HepG2 (cell line): Measurements from ENCODE around the gene IL3. TPM values are rescaled to one million over a fixed set of nuclear protein-coding genes. Genes with fewer than 3 reads are reported as not detected.
"Not testable (repeated sequence)": the region's sequence is repeated elsewhere in the genome, so short reads cannot be mapped to it uniquely, and the experiment has no call there.

Source experiments
- ATAC-seq: fragments of 200-7000 bp; cut with Tn5 transposase; 3 replicates; pipeline ENCODE4 v1.9.1; 2020; ENCODE audit warnings: mild to moderate bottlenecking, moderate library complexity
- BruUV-seq: library from RNA; stranded (reverse); fragments of 400-500 nt; replicated peaks from 2 replicates; lab custom pipeline; 2021; lab: Mats Ljungman, UMichigan
- CTCF ChIA-PET: fragments of 300-600 bp; formaldehyde crosslinking; extraction: SDS; loops from one replicate; lab custom pipeline; 2021; ENCODE audit warnings: low total read pairs, inconsistent platforms, low intra/inter-chr PET ratio; lab: Yijun Ruan, JAX
- POLR2A ChIA-PET: fragments of 350-600 bp; sonication (Branson Sonifier 250); formaldehyde crosslinking; loops from one replicate; lab custom pipeline; 2020; ENCODE audit warnings: antibody characterized with exemption, inconsistent platforms; lab: Yijun Ruan, JAX
- DNase-seq: peaks from one replicate; pipeline ENCODE4 v3.0.0-alpha.2; 2015; ENCODE audit warnings: low spot score
- FAIRE-seq: peaks from 3 replicates; lab custom pipeline; 2011; peaks lifted over from hg19 to GRCh38; lab: Jason Lieb, UNC
- H2AFZ ChIP-seq: one replicate; pipeline ENCODE4 v1.6.1; 2011; ENCODE audit warnings: low read length, inconsistent platforms
- H3K27ac ChIP-seq: fragments of 300-600 bp; 3 replicates; pipeline ENCODE4 v1.8.0; 2011; ENCODE audit warnings: mixed run types, mild to moderate bottlenecking, mixed read lengths, low read length, inconsistent platforms; ENCODE audit not compliant: insufficient read depth; ENCODE audit errors: extremely low read length
- H3K27me3 ChIP-seq, 2 experiments: fragments of 200-600 bp in 1 of 2; 2 replicates in 1 of 2; 3 replicates in 1 of 2; pipeline versions ENCODE4 v1.6.0 to v1.8.0; 2011; ENCODE audit warnings: low read length in 2 of 2, mild to moderate bottlenecking in 2 of 2, moderate library complexity in 2 of 2, inconsistent platforms in 1 of 2; ENCODE audit not compliant: insufficient read depth in 2 of 2, control insufficient read depth in 1 of 2
- H3K36me3 ChIP-seq, 2 experiments: fragments of 200-600 bp in 1 of 2; replicated peaks in 1 of 2; 2 replicates in 1 of 2; 3 replicates in 1 of 2; pipeline versions ENCODE4 v1.5.1 to v1.8.0; 2011; ENCODE audit warnings: low read length in 2 of 2, inconsistent platforms in 1 of 2; ENCODE audit not compliant: insufficient read depth in 2 of 2, control insufficient read depth in 1 of 2
- H3K4me1 ChIP-seq: 2 replicates; pipeline ENCODE4 v1.5.1; 2012; ENCODE audit warnings: low read length, inconsistent platforms; ENCODE audit not compliant: insufficient read depth
- H3K4me2 ChIP-seq: 2 replicates; pipeline ENCODE4 v1.6.0; 2011; ENCODE audit warnings: low read depth, low read length, inconsistent platforms
- H3K4me3 ChIP-seq, 3 experiments: fragments of 200-600 bp in 1 of 3; sonication (generic), shearing (Covaris generic) in 1 of 3; replicated peaks in 1 of 3; 2 replicates each; pipeline ENCODE4 v1.5.1; 2011 to 2016; ENCODE audit warnings: low read length in 3 of 3, inconsistent platforms in 2 of 3, low read depth in 2 of 3, mild to moderate bottlenecking in 2 of 3, control low read depth in 1 of 3, mixed read lengths in 1 of 3; ENCODE audit not compliant: insufficient read depth in 1 of 3
- H3K79me2 ChIP-seq: one replicate; pipeline ENCODE4 v1.6.1; 2011; ENCODE audit warnings: low read length, inconsistent platforms; ENCODE audit not compliant: insufficient read depth
- H3K9ac ChIP-seq: 2 replicates; pipeline ENCODE4 v1.6.0; 2011; ENCODE audit warnings: mild to moderate bottlenecking, low read depth, low read length, inconsistent platforms; ENCODE audit not compliant: insufficient read depth
- H3K9me3 ChIP-seq: 2 replicates; pipeline ENCODE4 v1.5.1; 2012; ENCODE audit warnings: mild to moderate bottlenecking, low read length
- H4K20me1 ChIP-seq: 2 replicates; pipeline ENCODE4 v1.6.0; 2011; ENCODE audit warnings: inconsistent platforms, mild to moderate bottlenecking, low read length, moderate library complexity; ENCODE audit not compliant: insufficient read depth
- BRCA1 ChIP-seq: sonication (generic); formaldehyde crosslinking; IDR thresholded peaks from 2 replicates; pipeline ENCODE4 v1.4.0; 2020; ENCODE audit warnings: missing genetic modification reagents
- CEBPG ChIP-seq: IDR thresholded peaks from 2 replicates; pipeline ENCODE4 v1.6.1; 2016
- FOXA1 ChIP-seq, 2 experiments: fragments of 450-650 bp in 1 of 2; sonication (generic) in 1 of 2; formaldehyde crosslinking in 1 of 2; IDR thresholded peaks; 2 replicates each; pipeline versions ENCODE4 v1.4.0 to v1.6.1; 2016 to 2020; ENCODE audit warnings: missing genetic modification reagents in 1 of 2
- FOXA3 ChIP-seq: IDR thresholded peaks from 2 replicates; pipeline ENCODE4 v1.6.1; 2016; ENCODE audit warnings: missing genetic modification reagents, missing compliant biosample characterization
- GATAD1 ChIP-seq: IDR thresholded peaks from 2 replicates; pipeline ENCODE4 v1.6.1; 2016; ENCODE audit warnings: missing genetic modification reagents, missing compliant biosample characterization
- HNRNPL ChIP-seq: fragments of 200-400 bp; formaldehyde crosslinking; IDR thresholded peaks from 2 replicates; pipeline ENCODE4 v1.6.1; 2017; ENCODE audit warnings: mild to moderate bottlenecking, low read depth, low read length
- PHF5A ChIP-seq: IDR thresholded peaks from one replicate; pipeline ENCODE4 v1.6.1; 2018; ENCODE audit warnings: low read depth, missing genetic modification reagents; ENCODE audit not compliant: unreplicated experiment
- POLR2AphosphoS5 ChIP-seq: IDR thresholded peaks from 2 replicates; pipeline ENCODE4 v1.6.1; 2012; ENCODE audit warnings: low read depth, low read length
- TBL1XR1 ChIP-seq: fragments of 150-350 bp; IDR thresholded peaks from 2 replicates; pipeline ENCODE4 v1.6.1; 2014; ENCODE audit warnings: borderline replicate concordance, low read length; ENCODE audit not compliant: partially characterized antibody
- ZBTB3 ChIP-seq: sonication (generic); formaldehyde crosslinking; IDR thresholded peaks from 2 replicates; pipeline ENCODE4 v1.4.0; 2020; ENCODE audit warnings: low read depth, mild to moderate bottlenecking, moderate library complexity, missing genetic modification reagents, borderline replicate concordance
- WGBS: methylation state at CpG from one replicate; pipeline ENCODE4 v1.1.6; 2017; ENCODE audit warnings: low lambda C conversion rate; 5-methylcytosine and 5-hydroxymethylcytosine counted together
- in situ Hi-C: cut with HindIII; loops from 2 replicates; pipeline ENCODE4 v1.10.0; 2017; ENCODE audit warnings: low pct_unique_long_range_greater_than_20kb; ENCODE audit not compliant: extremely low pct_ligation_motif_present
- intact Hi-C: fragments of 100-400 bp; cut with micrococcal nuclease; formaldehyde crosslinking; loops from one replicate; pipeline ENCODE4 v1.10.0; 2022; ENCODE audit not compliant: unreplicated experiment
- polyA plus RNA-seq, 8 experiments: library from polyadenylated mRNA; depleted of rRNA in 3 of 8; stranded (reverse) in 7 of 8; unstranded in 1 of 8; fragments of >200 nt; fragmentation: Illumina TruSeq in 4 of 8; extraction: Trizol in 4 of 8; gene quantifications; 2 replicates each; pipeline versions ENCODE4 v1.2.1 to v1.2.3, GENCODE V29; 2011 to 2016; ENCODE audit warnings: low read depth in 4 of 8, missing spikeins in 1 of 8, mixed read lengths in 1 of 8; ENCODE audit not compliant: insufficient read depth in 1 of 8
- total RNA-seq, 5 experiments: library from RNA; depleted of rRNA; stranded (reverse); fragments of >200 nt; fragmentation: Illumina TruSeq; extraction: Trizol; gene quantifications; 2 replicates each; pipeline ENCODE4 v1.2.3, GENCODE V29; 2016; ENCODE audit warnings: low read depth in 1 of 5
- TF ChIP-seq, protein P1 (sequence below): sonication (generic); formaldehyde crosslinking; IDR thresholded peaks from 2 replicates; pipeline ENCODE4 v1.8.0; 2022; ENCODE audit warnings: mild to moderate bottlenecking, missing genetic modification reagents
- TF ChIP-seq, protein P2 (sequence below): sonication (generic); formaldehyde crosslinking; conservative IDR thresholded peaks from 2 replicates; pipeline ENCODE4 v1.4.0; 2020; ENCODE audit warnings: missing genetic modification reagents

The IL3 gene
- total and polyA plus RNA-seq, 2 of the 13 experiments (the other 11 are each of a cell fraction or from before 2014, with no cell fraction given) = not detected

- POLR2A ChIA-PET, H3K79me2 ChIP-seq, H2AFZ ChIP-seq, DNase-seq, H3K36me3 ChIP-seq, H3K9me3 ChIP-seq, in situ Hi-C loops, FAIRE-seq, H3K4me3 ChIP-seq, H3K9ac ChIP-seq, H3K4me2 ChIP-seq, ATAC-seq, BruUV-seq, H3K27me3 ChIP-seq, CTCF ChIA-PET, intact Hi-C loops, H3K4me1 ChIP-seq, H4K20me1 ChIP-seq, H3K27ac ChIP-seq: not testable (repeated sequence)
- 74% methylated on average over 4 of the region's 4 CpGs for WGBS
These were observed 48.5 kb downstream of the IL3 start for GRCh38 chr5:132108957-132109356.

DNA sequence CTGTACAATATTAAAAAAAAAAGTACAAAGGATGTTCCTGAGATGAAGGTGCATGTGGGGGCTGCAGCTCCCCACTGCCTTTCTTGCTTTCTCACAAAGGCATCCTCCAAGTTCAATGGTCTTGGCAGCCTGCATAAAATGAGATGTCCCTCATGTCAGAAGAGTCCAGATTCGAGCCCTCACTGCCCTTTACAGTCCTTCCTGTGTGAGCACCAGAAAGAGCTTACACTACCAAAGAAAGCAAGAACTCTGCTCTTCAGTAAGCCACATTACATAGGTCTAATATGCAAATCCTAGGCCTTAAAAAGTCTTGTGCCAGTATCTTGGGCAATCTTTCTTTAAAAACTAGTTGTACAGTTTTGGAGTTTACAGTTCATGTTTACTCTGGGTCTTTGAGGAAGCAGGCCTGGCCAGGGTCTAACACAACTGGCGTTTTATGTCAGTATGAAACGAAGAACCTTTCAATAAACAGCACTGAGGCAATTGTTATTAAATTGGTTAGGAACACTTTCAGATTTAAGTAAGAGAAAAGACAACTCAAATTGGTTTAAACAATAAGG lies 49.1 kb downstream of the IL3 start:
- POLR2A ChIA-PET = no interaction called here

More for the DNA sequence above, 49.1 kb downstream of the IL3 start:
- no TSS peak for BruUV-seq
- Histone ChIP-seq H3K4me3 (no peak overlapping the region), H2AFZ (no peak overlapping the region), H3K27ac (no peak overlapping the region), H3K9me3 (no peaks in the 10 kb centered on the region), H3K27me3 (no peaks in the 10 kb centered on the region), H3K9ac (no peak overlapping the region), H3K79me2 (no peaks in the 10 kb centered on the region), H3K36me3 (no peaks in the 10 kb centered on the region), H3K4me2 (peak overlapping the region; percentile 11; the same call in 1 of the 2 replicates), H4K20me1 (no peaks in the 10 kb centered on the region), H3K4me1 (peaks cover 7% of the 10 kb centered on the region)
- TF ChIP-seq POLR2AphosphoS5 (no peak), HNRNPL (no peak), PHF5A (CRISPR knock-in tag) (no peak), FOXA3 (CRISPR knock-in tag) (peak; percentile 54; the same call in 1 of the 2 replicates), CEBPG (CRISPR knock-in tag) (peak; percentile 18; the same call in 1 of the 2 replicates), TBL1XR1 (no peak), BRCA1 (CRISPR knock-in tag) (no peak), GATAD1 (CRISPR knock-in tag) (no peak), ZBTB3 (no peak), FOXA1 (IDR thresholded peaks at IDR 0.05) (no peak), FOXA1 (CRISPR knock-in tag; IDR thresholded peaks at IDR 0.05) (0 out of 2 replicates have a peak, but pooled peaks have one; percentile 18)
- TF ChIP-seq, protein P1, sequence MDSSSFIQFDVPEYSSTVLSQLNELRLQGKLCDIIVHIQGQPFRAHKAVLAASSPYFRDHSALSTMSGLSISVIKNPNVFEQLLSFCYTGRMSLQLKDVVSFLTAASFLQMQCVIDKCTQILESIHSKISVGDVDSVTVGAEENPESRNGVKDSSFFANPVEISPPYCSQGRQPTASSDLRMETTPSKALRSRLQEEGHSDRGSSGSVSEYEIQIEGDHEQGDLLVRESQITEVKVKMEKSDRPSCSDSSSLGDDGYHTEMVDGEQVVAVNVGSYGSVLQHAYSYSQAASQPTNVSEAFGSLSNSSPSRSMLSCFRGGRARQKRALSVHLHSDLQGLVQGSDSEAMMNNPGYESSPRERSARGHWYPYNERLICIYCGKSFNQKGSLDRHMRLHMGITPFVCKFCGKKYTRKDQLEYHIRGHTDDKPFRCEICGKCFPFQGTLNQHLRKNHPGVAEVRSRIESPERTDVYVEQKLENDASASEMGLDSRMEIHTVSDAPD = no peak
- TF ChIP-seq, protein P2, sequence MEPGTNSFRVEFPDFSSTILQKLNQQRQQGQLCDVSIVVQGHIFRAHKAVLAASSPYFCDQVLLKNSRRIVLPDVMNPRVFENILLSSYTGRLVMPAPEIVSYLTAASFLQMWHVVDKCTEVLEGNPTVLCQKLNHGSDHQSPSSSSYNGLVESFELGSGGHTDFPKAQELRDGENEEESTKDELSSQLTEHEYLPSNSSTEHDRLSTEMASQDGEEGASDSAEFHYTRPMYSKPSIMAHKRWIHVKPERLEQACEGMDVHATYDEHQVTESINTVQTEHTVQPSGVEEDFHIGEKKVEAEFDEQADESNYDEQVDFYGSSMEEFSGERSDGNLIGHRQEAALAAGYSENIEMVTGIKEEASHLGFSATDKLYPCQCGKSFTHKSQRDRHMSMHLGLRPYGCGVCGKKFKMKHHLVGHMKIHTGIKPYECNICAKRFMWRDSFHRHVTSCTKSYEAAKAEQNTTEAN (CRISPR knock-in tag) = no peak
- ATAC-seq = peak; percentile 43; the same call in 2 of the 3 replicates
- DNase-seq = no peak
- intact Hi-C loops (no loop called here), in situ Hi-C loops (no loop called here)
- no peak for FAIRE-seq
- CTCF ChIA-PET = no interaction called here
- 4% methylated on average over 3 of the region's 3 CpGs for WGBS
